AG10803 (cell line): Measurements from ENCODE around the gene N4BP2L2.

ENCODE experiments used
- DNase-seq: peaks from one replicate; pipeline ENCODE4 v3.0.0; 2010; ENCODE audit warnings: low read depth
- H3K4me3 ChIP-seq: 2 replicates; pipeline ENCODE4 v1.5.1; 2011; ENCODE audit warnings: mild to moderate bottlenecking, low read length, control low read depth
- TF ChIP-seq, protein P1 (sequence below): conservative IDR thresholded peaks from 2 replicates; pipeline ENCODE4 v1.5.1; 2011; ENCODE audit warnings: mild to moderate bottlenecking, low read length, control low read depth, inconsistent platforms

The N4BP2L2 gene

DNA sequence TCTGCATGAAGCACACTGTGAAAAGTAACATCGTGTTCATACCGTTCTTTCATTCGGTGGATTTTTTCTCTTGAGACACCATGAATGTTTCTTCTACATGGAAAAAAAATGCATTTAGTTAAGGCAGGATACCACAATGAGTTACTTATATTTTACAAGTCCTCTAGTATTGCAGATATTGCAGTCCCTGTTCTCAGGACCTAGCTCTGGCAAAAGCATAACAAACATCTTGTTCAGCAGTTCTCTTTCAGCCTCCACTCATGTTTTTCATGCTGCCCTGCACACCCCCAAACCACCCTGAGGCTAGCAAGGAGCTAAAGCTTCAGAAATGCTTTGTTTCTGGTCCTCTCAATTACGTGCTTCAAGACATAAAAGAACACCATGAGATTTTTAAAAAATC, 135.5 kb downstream of the N4BP2L2 start:
- TF ChIP-seq, protein P1, sequence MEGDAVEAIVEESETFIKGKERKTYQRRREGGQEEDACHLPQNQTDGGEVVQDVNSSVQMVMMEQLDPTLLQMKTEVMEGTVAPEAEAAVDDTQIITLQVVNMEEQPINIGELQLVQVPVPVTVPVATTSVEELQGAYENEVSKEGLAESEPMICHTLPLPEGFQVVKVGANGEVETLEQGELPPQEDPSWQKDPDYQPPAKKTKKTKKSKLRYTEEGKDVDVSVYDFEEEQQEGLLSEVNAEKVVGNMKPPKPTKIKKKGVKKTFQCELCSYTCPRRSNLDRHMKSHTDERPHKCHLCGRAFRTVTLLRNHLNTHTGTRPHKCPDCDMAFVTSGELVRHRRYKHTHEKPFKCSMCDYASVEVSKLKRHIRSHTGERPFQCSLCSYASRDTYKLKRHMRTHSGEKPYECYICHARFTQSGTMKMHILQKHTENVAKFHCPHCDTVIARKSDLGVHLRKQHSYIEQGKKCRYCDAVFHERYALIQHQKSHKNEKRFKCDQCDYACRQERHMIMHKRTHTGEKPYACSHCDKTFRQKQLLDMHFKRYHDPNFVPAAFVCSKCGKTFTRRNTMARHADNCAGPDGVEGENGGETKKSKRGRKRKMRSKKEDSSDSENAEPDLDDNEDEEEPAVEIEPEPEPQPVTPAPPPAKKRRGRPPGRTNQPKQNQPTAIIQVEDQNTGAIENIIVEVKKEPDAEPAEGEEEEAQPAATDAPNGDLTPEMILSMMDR, result no peak
- DNase-seq, result no peak
- H3K4me3 ChIP-seq, result no peak overlapping the region

DNA sequence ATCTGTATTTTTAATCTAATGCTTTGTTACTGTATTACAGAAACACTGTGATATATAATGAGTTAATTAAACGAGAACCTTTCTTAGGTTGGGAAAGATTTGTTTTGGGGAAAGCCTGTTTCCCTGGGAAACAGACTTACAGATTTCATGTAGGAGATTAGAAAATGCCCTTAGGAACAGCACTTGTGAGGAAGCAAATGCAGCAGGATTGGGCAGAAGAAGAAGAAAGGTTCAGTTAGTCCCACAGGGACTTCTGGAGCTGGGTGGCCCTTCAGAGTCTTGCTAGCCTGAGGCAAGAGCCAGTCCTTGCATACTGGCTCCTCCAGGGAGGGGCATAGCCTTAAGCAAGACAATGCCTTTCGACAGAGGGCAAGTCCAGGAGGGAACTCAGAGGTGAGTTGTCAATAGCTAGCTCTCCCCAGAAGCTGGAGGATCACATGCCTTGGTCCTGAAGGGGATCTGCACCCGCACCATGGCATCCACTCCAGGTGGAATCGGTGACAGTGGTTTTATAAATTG, 147.4 kb downstream of the N4BP2L2 start:
- no peak for DNase-seq
- no peak overlapping the region for H3K4me3 ChIP-seq
- TF ChIP-seq, protein P1, result no peak

DNA sequence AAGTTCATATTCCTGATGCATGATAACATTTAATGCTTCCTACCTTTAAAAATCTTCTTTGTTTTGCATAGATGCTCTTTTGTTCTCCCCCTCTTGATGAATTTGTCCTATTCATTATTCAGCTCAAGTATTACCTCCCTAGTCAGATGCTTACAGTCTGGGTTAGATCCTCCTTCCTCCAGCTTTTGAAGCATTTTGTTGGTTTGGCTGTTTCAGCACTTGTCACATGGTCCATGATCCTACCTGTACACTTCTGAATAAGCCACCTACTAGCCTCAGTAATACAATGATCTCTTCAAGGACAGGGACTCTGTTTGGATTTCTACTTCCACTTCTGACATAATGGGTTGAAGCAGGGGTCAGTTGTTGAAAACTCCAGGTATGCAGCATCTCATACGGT, 148.1 kb downstream of the N4BP2L2 start:
- DNase-seq, result no peak
- TF ChIP-seq, protein P1, result no peak
- H3K4me3 ChIP-seq, result no peak overlapping the region

DNA sequence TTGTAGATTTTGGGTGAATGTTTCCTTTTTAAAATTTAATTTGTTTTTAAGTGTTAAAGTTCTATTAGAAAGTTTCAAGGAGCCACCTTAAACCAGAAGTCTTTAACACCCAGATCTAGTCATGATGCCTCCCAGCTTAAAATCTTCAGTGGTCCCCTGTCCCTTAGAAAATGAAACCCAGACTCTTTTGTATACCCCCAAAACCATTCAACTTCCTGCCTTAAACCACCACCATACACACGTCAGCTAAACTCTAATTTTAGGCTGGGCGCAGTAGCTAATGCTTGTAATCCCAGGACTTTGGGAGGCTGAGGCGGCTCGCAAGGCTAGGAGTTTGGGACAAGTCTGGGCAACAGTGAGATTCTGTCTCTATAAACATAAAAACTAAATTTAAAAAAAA, 148.5 kb downstream of the N4BP2L2 start:
- no peak for DNase-seq
- no peak overlapping the region for H3K4me3 ChIP-seq
- TF ChIP-seq, protein P1, result no peak

DNA sequence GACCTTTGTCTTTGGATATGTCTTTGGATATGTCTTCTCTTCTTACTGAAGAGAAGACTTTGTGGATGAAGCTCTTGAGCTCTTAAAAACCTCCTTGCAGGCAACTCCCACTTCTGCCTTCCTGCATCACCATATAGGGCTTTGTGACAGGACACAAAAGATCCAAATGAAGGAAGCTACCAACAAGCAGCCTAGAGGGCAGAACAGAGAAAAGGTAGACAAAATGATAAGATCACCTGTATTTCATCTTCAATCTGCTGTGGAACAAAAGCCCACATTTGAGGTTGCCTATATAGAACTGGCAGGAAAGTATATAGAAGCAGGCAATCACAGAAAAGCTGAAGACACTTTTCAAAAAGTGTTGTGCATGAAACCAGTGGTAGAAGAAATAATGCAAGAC, 153.2 kb downstream of the N4BP2L2 start:
- H3K4me3 ChIP-seq, result no peak overlapping the region
- TF ChIP-seq, protein P1, result no peak
- DNase-seq, result no peak

DNA sequence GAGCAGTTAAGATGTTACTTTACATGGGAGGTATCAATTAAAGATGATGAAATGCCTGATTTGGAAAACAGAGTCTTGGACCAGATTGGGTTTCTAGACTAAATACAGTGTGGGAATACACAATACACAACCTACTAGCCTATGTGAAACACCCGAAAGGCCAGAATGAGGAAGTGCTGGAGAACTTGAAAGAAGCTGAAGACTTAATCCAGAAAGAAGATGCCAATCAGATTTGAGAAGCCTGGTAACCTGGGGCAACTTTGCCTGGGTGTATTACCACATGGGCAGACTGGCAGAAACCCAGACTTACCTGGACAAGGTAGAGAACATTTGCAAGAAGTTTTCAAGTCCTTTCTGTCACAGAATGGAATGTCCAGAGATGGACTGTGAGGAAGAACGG, 153.9 kb downstream of the N4BP2L2 start:
- no peak overlapping the region for H3K4me3 ChIP-seq
- DNase-seq, result no peak
- TF ChIP-seq, protein P1, result no peak

DNA sequence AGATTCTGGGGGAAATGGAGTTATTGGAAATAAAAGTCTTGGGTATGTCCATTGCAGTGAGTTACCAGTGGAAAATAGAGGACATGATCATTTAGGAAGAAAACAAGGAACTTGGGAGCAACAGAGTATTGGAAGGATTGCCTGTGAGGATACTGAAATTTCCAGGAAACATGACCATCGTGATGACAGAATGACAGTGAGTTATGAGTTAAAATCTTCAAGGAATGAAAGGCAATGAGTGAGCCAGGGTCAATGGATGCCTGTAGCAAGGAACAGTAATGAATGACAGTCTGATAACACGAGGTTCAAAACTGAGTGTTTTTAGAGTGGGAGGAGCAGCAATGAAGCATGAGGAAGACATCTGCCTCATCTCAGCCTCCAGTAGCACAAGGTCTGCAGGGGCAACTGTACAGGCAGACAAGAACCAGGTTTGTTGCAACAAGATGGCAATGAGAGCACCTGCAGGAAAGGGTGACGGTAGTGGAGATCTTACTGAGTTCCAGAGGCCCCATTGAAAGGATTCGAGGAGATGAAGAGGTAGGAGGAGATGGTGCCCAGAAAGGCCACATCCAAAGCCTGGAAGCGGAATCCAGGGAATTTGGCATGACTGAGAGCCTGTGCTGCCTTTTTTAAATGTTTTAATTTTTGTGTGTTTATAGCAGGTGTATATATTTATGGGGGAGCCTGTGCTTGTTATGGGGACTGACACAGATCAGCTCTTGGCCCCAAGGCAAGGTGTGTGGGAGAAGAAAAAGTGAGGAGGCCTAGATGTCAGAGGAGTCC, 154.6 kb downstream of the N4BP2L2 start:
- TF ChIP-seq, protein P1, result no peak
- no peak overlapping the region for H3K4me3 ChIP-seq
- no peak for DNase-seq
